DND-41 (cell line): ENCODE results near the gene AP4M1.
A peak's percentile ranks its signal among the peaks of the same experiment; 100 is the strongest.

Experiments
- ATAC-seq: fragments of 200-7000 bp; cut with Tn5 transposase; 3 replicates; pipeline ENCODE4 v1.9.1; 2021; ENCODE audit warnings: low read depth; ENCODE audit not compliant: insufficient read depth
- DNase-seq: peaks from one replicate; pipeline ENCODE4 v3.0.0-alpha.2; 2020
- H2AFZ ChIP-seq: 2 replicates; pipeline ENCODE4 v1.6.0; 2012; ENCODE audit warnings: low read depth, low read length
- H3K27ac ChIP-seq: 2 replicates; pipeline ENCODE4 v1.5.1; 2012; ENCODE audit warnings: low read length, inconsistent platforms
- H3K27me3 ChIP-seq: fragments of 200-600 bp; sonication (generic); 2 replicates; pipeline ENCODE4 v1.6.0; 2012; ENCODE audit warnings: low read length, mild to moderate bottlenecking, inconsistent platforms; ENCODE audit not compliant: insufficient read depth, poor library complexity
- H3K36me3 ChIP-seq: 2 replicates; pipeline ENCODE4 v1.5.1; 2012; ENCODE audit warnings: low read length, inconsistent platforms; ENCODE audit not compliant: insufficient read depth
- H3K4me1 ChIP-seq: 2 replicates; pipeline ENCODE4 v1.5.1; 2012; ENCODE audit warnings: mild to moderate bottlenecking, low read length; ENCODE audit not compliant: insufficient read depth
- H3K4me2 ChIP-seq: 2 replicates; pipeline ENCODE4 v1.6.0; 2012; ENCODE audit warnings: mild to moderate bottlenecking, moderate library complexity, low read length, inconsistent platforms; ENCODE audit not compliant: insufficient read depth
- H3K4me3 ChIP-seq, 2 experiments: fragments of 200-600 bp in 1 of 2; shearing (Covaris generic) in 1 of 2; 2 replicates each; pipeline ENCODE4 v1.5.1; 2012 to 2016; ENCODE audit warnings: inconsistent platforms in 2 of 2, low read length in 2 of 2, mild to moderate bottlenecking in 2 of 2, low read depth in 1 of 2, moderate library complexity in 1 of 2
- H3K79me2 ChIP-seq: 2 replicates; pipeline ENCODE4 v1.6.0; 2012; ENCODE audit warnings: low read length, inconsistent platforms; ENCODE audit not compliant: insufficient read depth
- H3K9ac ChIP-seq: 2 replicates; pipeline ENCODE4 v1.6.0; 2012; ENCODE audit warnings: low read depth, mild to moderate bottlenecking, inconsistent platforms, low read length, moderate library complexity
- H3K9me3 ChIP-seq: 2 replicates; pipeline ENCODE4 v1.5.1; 2012; ENCODE audit warnings: low read length, moderate library complexity, mild to moderate bottlenecking, inconsistent platforms; ENCODE audit not compliant: insufficient read depth, severe bottlenecking
- H4K20me1 ChIP-seq: 2 replicates; pipeline ENCODE4 v1.6.0; 2012; ENCODE audit warnings: low read length; ENCODE audit not compliant: insufficient read depth
- CTCF ChIP-seq: IDR thresholded peaks from 2 replicates; pipeline ENCODE4 v1.5.1; 2012; ENCODE audit warnings: borderline replicate concordance, low read length, moderate library complexity, mild to moderate bottlenecking; ENCODE audit not compliant: poor library complexity, severe bottlenecking; ENCODE audit errors: extremely low read depth
- EZH2 ChIP-seq: IDR thresholded peaks from 3 replicates; pipeline ENCODE4 v1.6.1; 2012; ENCODE audit warnings: borderline replicate concordance, low read depth, mild to moderate bottlenecking, moderate library complexity, low read length, inconsistent platforms; ENCODE audit not compliant: severe bottlenecking

Gene AP4M1

DNA sequence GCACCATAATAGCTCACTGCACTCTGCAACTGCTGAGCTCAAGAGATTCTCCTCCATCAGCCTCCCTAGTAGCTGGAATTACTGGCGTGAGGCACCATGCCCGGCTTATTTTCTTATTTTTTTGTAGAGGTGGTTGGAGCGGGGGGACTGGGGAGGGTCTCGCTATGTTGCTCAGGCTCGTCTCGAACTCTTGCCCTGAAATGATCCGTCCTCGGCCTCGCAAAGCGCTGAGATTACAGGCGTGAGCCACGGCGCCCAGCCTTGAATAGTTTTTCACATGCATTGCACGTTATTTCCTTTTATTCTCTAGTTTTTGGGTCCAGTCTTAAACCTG lies 46.7 kb downstream of the AP4M1 start:
- peak overlapping the region; percentile 90 for H3K27ac ChIP-seq
- H3K36me3 ChIP-seq: peaks cover 8% of the 10 kb centered on the region; the same call in 1 of the 2 replicates
- H3K9ac ChIP-seq: peak overlapping the region; percentile 88
- peak overlapping the region; percentile 16 to 91; a peak in 3 of 4 replicates for H3K4me3 ChIP-seq
- no peak for DNase-seq
- no peak for TF ChIP-seq EZH2
- no peak for TF ChIP-seq CTCF
- no peaks in the 10 kb centered on the region for H4K20me1 ChIP-seq
- H3K4me1 ChIP-seq: peaks cover 26% of the 10 kb centered on the region
- H3K9me3 ChIP-seq: no peaks in the 10 kb centered on the region
- no peaks in the 10 kb centered on the region for H3K27me3 ChIP-seq
- peaks cover 20% of the 10 kb centered on the region for H3K79me2 ChIP-seq
- peak overlapping the region; percentile 84 for H2AFZ ChIP-seq
- H3K4me2 ChIP-seq: peak overlapping the region; percentile 100
- ATAC-seq: peak; percentile 4

DNA sequence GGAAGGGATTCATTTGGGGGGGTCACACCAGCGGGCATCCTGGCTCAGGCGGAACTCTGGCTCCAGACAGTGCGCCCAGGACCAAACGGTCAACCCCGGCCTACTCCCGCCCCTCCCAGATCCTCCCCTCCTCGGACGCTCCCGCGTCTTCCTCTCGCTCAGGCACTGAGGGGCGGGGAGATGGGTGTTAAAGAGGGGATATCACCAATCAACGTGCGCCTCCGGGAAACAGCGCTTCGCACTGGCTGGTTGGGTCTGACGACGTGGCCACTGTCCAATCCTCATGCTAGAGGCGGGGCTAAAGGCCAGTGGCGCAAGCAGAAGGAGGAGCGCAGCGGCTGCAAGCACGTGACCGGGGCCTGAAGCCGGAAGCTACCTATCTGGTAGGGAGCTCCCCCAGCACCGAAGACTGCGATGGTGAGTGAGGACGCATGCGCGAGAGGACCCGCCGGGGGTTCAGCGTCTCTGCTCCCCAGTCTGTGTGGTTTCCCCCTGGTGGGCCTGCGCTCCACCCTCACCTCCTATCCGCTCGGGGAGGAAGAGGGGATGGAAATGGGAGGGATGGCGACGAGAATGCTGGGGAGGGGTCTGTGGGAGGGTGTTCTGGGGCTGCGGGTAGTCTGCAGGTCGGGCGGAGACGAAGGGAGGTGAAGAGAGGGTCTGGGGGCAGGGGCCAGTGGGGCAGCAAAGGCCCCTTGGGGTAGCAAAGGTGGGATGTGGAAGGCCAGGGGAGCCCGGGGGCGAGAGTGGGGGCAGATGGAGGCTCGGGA lies 47.3 kb downstream of the AP4M1 start, which contains the start of gene LAMTOR4:
Gene LAMTOR4, plus strand, starts transcription at position 360 of the 770 bp plus-strand sequence. Its CDS starts 55 bp downstream, at position 415.
- Histone ChIP-seq H3K4me1 (peaks cover 28% of the 10 kb centered on the region), H3K27ac (peak within 1 kb of the TSS; percentile 91), H3K36me3 (peaks cover 13% of the 10 kb centered on the region), H3K9ac (peak within 1 kb of the TSS; percentile 88), H3K9me3 (no peaks in the 10 kb centered on the region), H3K4me2 (peak within 1 kb of the TSS; percentile 100), H4K20me1 (0 out of 2 replicates have a peak, but pooled peaks cover under 1% of the 10 kb centered on the region), H3K79me2 (peaks cover 20% of the 10 kb centered on the region), H2AFZ (peak within 1 kb of the TSS; percentile 95), H3K27me3 (no peaks in the 10 kb centered on the region), H3K4me3 (peak within 1 kb of the TSS; percentile 84 to 91)
- TF ChIP-seq CTCF: no peak
- no peak for TF ChIP-seq EZH2
- DNase-seq (peak; percentile 99), ATAC-seq (peak; percentile 97)

DNA sequence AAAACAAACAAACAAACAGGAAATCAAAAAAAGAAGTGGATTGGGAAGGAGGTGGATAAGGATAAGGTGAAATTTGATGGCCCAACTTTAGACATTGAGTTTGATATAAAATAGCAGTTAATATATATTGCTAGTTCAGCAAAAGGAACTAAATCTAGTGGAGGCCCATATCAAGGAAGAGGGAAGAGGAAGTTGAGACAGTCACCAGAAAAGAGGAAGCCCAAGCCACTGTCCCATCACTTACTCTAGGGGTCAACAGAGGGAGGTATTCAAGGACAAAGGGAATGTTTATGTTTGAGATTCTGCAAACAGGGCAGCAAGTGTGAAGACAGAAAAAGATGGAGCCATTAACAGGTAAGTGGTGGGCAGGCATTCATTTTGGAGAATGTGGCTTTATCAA lies 51.0 kb downstream of the AP4M1 start:
- Histone ChIP-seq H2AFZ (no peak overlapping the region), H3K36me3 (peaks cover 49% of the 10 kb centered on the region), H4K20me1 (peaks cover 22% of the 10 kb centered on the region), H3K9me3 (no peaks in the 10 kb centered on the region), H3K4me3 (no peak overlapping the region), H3K27me3 (no peaks in the 10 kb centered on the region), H3K27ac (no peak overlapping the region), H3K9ac (no peak overlapping the region), H3K4me1 (peaks cover 49% of the 10 kb centered on the region), H3K79me2 (peaks cover 44% of the 10 kb centered on the region), H3K4me2 (no peak overlapping the region)
- DNase-seq (no peak), ATAC-seq (no peak)
- TF ChIP-seq EZH2: no peak
- no peak for TF ChIP-seq CTCF
